HG02763 (cell line): ENCODE data around the gene KRTAP10-11.
"Not testable (repeated sequence)": the region's sequence is repeated elsewhere in the genome, so short reads cannot be mapped to it uniquely, and the experiment has no call there.

Experiments used
- ATAC-seq: cut with Tn5 transposase; IDR thresholded peaks from one replicate; pipeline ENCODE4 v1.9.1; 2021; ENCODE audit warnings: mild to moderate bottlenecking, moderate library complexity; ENCODE audit not compliant: unreplicated experiment

Gene KRTAP10-11

GRCh38 chr21:44661567-44661966 lies 15.4 kb downstream of the KRTAP10-11 start:
- ATAC-seq: not testable (repeated sequence)

DNA sequence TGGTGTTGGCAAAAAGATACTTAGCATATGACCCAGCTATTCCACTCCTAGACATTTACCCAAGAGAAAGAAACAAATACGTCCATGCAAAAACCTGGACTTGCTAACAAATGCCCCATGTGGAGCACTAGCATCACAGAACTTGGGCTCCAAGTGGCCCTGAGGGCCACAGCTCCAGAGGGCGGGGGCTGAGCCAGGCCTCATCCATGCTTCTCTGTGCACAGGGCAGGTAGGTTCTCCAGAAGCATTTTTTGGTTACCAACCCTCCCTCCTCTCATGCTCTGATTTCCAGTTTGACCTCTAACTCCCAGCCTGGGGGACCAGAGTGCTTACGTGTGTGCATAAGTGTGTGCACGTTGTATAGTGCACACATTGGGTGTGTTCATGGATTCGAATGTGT lies 18.5 kb downstream of the KRTAP10-11 start:
- no peak for ATAC-seq

GRCh38 chr21:44666401-44667320 lies 20.4 kb downstream of the KRTAP10-11 start, which contains the start of gene KRTAP12-2:
Gene KRTAP12-2 (minus strand): TSS chr21:44666927. CDS start chr21:44666886, 41 bp downstream.
- no peak for ATAC-seq

- no peak for ATAC-seq
Measured at GRCh38 chr21:44667612-44668011, 21.4 kb downstream of the KRTAP10-11 start.

DNA sequence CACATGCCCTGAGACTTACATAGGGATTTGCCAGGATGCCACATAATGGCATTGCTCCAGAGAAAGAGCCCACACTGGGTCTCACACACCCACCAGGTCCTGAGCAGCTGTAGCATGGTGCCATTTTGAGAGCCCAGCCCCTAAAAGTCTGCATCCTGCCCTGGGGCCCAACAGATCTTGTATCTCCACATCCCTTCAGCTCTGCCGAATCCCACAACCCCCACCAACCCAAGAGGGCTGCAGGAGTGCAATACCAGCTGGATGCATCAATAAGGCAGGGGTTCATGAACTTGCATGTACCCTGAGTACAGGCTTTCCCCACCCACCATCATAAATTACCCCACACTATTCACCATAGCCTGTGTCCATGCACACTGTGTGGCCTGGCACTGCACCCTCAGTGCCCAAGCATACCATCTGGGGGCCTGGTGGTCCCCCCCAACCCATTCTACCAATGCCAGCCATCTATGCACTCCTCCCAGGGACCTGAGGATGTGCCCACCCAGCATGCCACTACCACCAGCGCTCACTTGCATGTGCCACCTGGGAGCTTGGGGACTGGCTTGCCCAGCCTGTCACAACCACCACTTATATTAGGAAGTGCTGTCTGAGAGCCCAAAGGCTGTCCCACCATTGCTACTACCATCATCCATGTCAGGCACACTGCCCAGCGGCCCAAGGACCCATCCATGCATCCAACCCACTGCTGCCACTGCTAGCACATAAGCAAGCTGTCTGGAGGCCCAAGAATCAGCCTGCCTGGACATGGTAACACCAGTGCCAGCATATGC lies 24.6 kb downstream of the KRTAP10-11 start:
- no peak for ATAC-seq

DNA sequence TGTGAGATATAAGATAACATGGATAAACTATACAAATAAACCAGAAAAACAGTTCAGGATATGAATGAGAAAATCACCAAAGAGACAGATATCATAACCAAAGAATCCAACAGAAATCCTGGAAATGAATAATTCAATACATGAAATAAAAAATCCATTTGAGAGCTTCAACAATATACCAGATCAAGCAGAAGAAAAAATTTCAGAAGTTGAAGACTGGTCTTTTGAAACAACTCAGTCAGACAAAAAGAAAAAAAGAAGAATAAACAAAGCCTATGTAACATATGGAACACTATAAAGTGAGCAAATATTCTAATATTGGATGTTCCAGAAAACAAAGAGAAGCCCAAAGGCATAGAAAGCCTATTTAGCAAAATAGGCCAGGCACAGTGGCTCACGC lies 25.7 kb downstream of the KRTAP10-11 start:
- ATAC-seq: no peak

GRCh38 chr21:44677881-44678280 lies 31.7 kb downstream of the KRTAP10-11 start:
- no peak for ATAC-seq

DNA sequence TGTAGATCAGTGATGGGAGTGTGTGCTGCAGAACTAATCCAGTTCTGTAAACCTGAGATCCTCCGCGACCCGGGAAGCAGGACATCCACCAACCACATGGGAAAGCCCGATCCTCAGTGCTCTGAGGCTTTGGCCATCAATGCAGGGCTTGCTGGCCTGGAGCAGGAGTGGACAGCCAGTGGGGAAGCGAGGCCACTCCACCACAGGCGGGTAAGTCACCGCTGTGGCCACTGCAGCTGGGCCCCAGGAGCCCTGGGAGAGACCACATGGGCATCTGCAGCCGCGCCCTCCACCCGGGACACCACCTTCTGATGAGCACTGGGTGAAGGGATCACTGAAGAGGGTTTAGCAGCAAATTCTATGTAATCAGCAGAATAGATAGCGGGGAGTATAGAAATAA lies 34.9 kb downstream of the KRTAP10-11 start:
- ATAC-seq: no peak

DNA sequence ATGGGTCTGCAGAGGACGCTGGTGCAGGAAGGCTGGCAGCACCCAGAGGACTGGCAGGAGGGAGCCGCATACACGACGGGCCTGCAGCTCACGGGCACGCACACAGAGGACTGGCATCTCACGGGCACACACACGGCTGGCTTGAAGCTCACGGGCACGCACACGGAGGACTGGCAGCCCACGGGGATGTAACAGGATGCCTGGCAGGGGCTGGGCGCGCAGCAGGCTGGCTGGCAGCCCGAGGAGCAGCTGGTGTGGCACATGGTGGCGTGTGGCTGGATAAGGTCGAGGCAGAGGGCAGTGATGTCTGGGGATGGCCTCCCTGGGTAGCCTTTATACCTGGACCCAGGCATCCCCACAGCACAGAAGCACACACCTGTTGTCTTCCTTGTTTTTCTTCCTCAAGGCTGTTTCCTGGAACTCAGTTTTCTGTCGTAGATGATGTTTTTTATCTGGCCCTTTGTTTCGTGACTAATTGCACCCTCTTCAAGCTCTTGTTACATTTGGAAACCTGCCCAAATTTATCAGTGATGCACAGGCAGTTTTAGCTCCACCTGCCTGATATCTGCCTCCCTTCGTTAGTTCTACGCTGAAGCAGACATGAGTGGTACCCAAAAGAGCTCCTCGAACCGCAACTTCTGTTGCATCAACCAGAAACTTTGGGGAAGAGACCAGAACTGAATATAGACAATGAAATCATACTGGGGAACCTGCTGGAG lies 35.8 kb downstream of the KRTAP10-11 start, which contains the start of gene KRTAP12-1:
KRTAP12-1 (minus strand) TSS at position 303 of the 719 bp plus-strand sequence; CDS start at position 263, 40 bp downstream.
- no peak for ATAC-seq

- no peak for ATAC-seq
Measured at GRCh38 chr21:44682580-44683151, 36.5 kb downstream of the KRTAP10-11 start.

- no peak for ATAC-seq
Measured at GRCh38 chr21:44684077-44684476, 37.9 kb downstream of the KRTAP10-11 start.

DNA sequence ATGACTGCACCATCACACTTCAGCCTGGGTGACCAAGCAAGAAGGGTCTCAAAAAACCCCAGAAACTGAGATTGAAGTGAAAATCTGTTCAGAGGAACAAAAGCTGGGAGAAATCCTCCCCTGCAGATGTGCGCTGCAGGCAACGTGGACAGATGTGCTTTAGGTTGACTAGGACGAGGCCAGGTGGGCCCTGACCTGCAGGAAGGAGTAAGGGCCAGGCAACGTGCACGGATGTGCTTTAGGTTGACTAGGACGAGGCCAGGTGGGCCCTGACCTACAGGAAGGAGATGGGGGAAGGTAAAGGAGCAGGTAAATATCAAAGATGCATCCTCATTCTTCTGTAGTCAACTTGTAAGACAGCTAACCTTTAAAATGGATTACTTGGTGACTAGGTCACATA lies 38.3 kb downstream of the KRTAP10-11 start:
- ATAC-seq: no peak

DNA sequence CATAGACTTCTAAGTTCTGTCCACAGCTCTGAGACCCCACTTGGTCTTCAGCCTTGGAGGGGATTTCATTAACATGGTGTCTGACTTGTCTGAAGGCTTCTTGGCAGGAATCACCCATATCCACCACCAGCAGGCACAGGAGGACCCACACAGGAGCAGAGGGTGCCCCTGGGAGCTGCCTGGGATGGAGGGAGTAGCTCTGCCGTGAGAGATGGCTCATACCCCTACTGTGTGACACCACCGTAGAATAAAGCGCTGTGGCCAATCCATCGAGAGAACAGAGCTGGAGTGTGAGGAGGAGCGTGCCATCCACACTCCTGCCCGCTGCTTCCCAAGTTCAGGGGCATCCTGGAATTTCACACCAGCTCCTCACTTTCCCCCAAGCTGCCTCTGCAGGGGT lies 38.8 kb downstream of the KRTAP10-11 start:
- not testable (repeated sequence) for ATAC-seq

GRCh38 chr21:44686000-44686781 lies 40.0 kb downstream of the KRTAP10-11 start:
- no peak for ATAC-seq

DNA sequence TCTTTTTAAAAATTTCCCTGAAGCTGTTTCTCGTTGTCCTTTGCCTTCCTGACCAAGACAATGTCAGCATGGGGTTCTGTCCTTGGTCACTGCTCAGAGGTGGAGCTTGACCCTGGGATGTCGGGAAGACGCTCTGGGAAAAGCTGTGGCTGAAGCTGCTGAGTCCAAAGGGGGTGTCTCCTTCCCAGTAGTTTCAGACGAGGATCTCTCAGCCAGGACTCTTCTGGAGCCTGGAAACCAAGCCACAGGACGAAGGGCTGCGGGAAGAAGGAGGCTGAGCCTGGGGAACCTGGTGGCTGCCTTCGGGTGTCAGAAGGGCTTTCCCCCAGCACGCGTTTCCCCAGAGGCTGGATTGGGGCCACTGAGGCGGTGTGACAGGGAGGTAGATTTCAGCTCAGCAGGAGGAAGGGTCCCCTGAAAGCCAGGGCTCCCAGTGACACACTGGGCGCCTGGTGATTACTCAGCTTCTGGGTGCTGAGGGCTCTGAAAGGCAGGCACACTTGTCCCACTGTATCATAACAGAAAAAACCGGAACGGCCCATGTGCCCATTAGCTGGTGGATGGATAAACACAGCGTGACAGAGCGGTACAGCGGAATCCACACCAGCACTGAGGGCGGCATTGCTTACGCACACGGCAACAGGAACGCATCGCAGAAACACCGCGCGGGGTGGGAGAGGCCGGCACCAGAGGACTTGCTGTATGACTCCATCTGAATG lies 40.8 kb downstream of the KRTAP10-11 start:
- ATAC-seq: no peak

GRCh38 chr21:44687671-44688070 lies 41.5 kb downstream of the KRTAP10-11 start:
- no peak for ATAC-seq

DNA sequence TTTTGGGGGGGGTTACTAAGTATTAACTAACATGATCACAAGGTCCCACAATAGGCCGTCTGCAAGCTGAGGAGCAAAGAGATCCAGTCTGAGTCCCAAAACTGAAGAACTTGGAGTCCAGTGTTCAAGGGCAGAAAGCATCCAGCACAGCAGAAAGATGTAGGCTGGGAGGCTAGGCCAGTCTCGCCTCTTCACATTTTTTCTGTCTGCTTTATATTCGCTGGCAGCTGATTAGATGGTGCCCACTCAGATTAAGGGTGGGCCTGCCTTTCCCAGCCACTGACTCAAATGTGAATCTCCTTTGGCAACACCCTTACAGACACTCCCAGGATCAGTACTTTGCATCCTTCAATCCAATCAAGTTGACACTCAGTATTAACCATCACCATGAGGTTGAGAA lies 43.5 kb downstream of the KRTAP10-11 start:
- not testable (repeated sequence) for ATAC-seq

GRCh38 chr21:44691686-44692085 lies 45.5 kb downstream of the KRTAP10-11 start:
- no peak for ATAC-seq
